MCF 10A (cell line): Measurements from ENCODE around the gene SPTB. TPM values are rescaled to one million over a fixed set of nuclear protein-coding genes. Genes with fewer than 3 reads are reported as not detected.

Source experiments
- BruUV-seq: library from RNA; stranded (reverse); fragments of 400-500 nt; replicated peaks from 2 replicates; lab custom pipeline; 2021; lab: Mats Ljungman, UMichigan
- CTCF ChIA-PET: fragments of 300-600 bp; sonication (Branson Sonifier 250); formaldehyde crosslinking; extraction: SDS; loops from one replicate; lab custom pipeline; 2021; ENCODE audit warnings: antibody characterized with exemption, inconsistent platforms; lab: Yijun Ruan, JAX
- POLR2A ChIA-PET: fragments of 300-600, 350-650 bp; sonication (Branson Sonifier 250); formaldehyde crosslinking; extraction: SDS; loops from one replicate; lab custom pipeline; 2020; ENCODE audit warnings: antibody characterized with exemption, inconsistent platforms; lab: Yijun Ruan, JAX
- DNase-seq: peaks from one replicate; pipeline ENCODE4 v3.0.0-alpha.2; 2018; ENCODE audit not compliant: unreplicated experiment
- H3K27ac Mint-ChIP-seq: one replicate; pipeline ENCODE4 v1.8.0; 2022; ENCODE audit warnings: mild to moderate bottlenecking, low read depth, mixed read lengths; ENCODE audit not compliant: unreplicated experiment
- H3K27me3 Mint-ChIP-seq: one replicate; pipeline ENCODE4 v1.8.0; 2022; ENCODE audit warnings: mixed read lengths; ENCODE audit not compliant: insufficient read depth, unreplicated experiment
- H3K36me3 Mint-ChIP-seq: one replicate; pipeline ENCODE4 v1.8.0; 2022; ENCODE audit warnings: mild to moderate bottlenecking, moderate library complexity, mixed read lengths; ENCODE audit not compliant: insufficient read depth, unreplicated experiment
- H3K4me1 Mint-ChIP-seq: one replicate; pipeline ENCODE4 v1.8.0; 2022; ENCODE audit warnings: mixed read lengths; ENCODE audit not compliant: insufficient read depth, unreplicated experiment
- H3K4me3 Mint-ChIP-seq: one replicate; pipeline ENCODE4 v1.8.0; 2022; ENCODE audit warnings: mild to moderate bottlenecking, moderate library complexity, mixed read lengths; ENCODE audit not compliant: unreplicated experiment
- H3K9me3 Mint-ChIP-seq: one replicate; pipeline ENCODE4 v1.8.0; 2022; ENCODE audit warnings: mixed read lengths; ENCODE audit not compliant: unreplicated experiment
- CTCF ChIP-seq: fragments of 200-600 bp; IDR thresholded peaks from one replicate; pipeline ENCODE4 v1.8.0; 2022; ENCODE audit warnings: antibody characterized with exemption, mild to moderate bottlenecking; ENCODE audit not compliant: unreplicated experiment
- intact Hi-C: fragments of 100-400 bp; cut with micrococcal nuclease; formaldehyde crosslinking; loops from 2 replicates; pipeline ENCODE4 v1.14.1; 2022
- total RNA-seq: library from RNA; stranded (reverse); gene quantifications from 2 replicates; pipeline ENCODE4 v1.2.3, GENCODE V29; 2022

The SPTB gene
- total RNA-seq, 1 experiment from 2014 or later: 1.3 TPM

- CTCF ChIA-PET: interaction anchor here (0.5 to 4.1 kb wide), 6 partner anchors 14 to 164 kb away, joined by 3 to 18 read pairs (median 4); no protein-coding TSS in a partner anchor
- POLR2A ChIA-PET: interaction anchor here (0.6 kb wide), 1 partner anchor 275 kb away, joined by 3 read pairs; no protein-coding TSS in a partner anchor
- Mint-ChIP-seq H3K4me1 (no peaks in the 10 kb centered on the region), H3K36me3 (no peaks in the 10 kb centered on the region), H3K4me3 (no peak overlapping the region), H3K27ac (no peak overlapping the region), H3K27me3 (no peaks in the 10 kb centered on the region), H3K9me3 (no peaks in the 10 kb centered on the region)
- DNase-seq: no peak
- no TSS peak for BruUV-seq
- TF ChIP-seq CTCF: no peak
- intact Hi-C loops: no loop called here
These were observed 100.2 kb downstream of the SPTB start for GRCh38 chr14:64779472-64779871.

- no peaks in the 10 kb centered on the region for H3K9me3 Mint-ChIP-seq
- ChIA-PET POLR2A (interaction anchor here (1.4 kb wide), 1 partner anchor 9 kb away, joined by 4 read pairs; no protein-coding TSS in a partner anchor), CTCF (interaction anchor here (0.5 to 4.1 kb wide), 4 partner anchors 45 to 133 kb away, joined by 3 to 18 read pairs (median 4); no protein-coding TSS in a partner anchor)
- no peaks in the 10 kb centered on the region for H3K27me3 Mint-ChIP-seq
- DNase-seq: no peak
- H3K4me1 Mint-ChIP-seq: peaks cover 3% of the 10 kb centered on the region
- no peak overlapping the region for H3K27ac Mint-ChIP-seq
- no peak for TF ChIP-seq CTCF
- H3K36me3 Mint-ChIP-seq: no peaks in the 10 kb centered on the region
- H3K4me3 Mint-ChIP-seq: no peak overlapping the region
- intact Hi-C loops: no loop called here
- no TSS peak for BruUV-seq
These were observed 101.5 kb downstream of the SPTB start for GRCh38 chr14:64778104-64778754.

GRCh38 chr14:64777461-64777860 is 102.2 kb downstream of the SPTB start:
- H3K4me3 Mint-ChIP-seq: no peak overlapping the region
- BruUV-seq: no TSS peak
- H3K27me3 Mint-ChIP-seq: no peaks in the 10 kb centered on the region
- no peaks in the 10 kb centered on the region for H3K36me3 Mint-ChIP-seq
- no peak for DNase-seq
- intact Hi-C loops: no loop called here
- H3K4me1 Mint-ChIP-seq: peaks cover 5% of the 10 kb centered on the region
- ChIA-PET POLR2A (no interaction called here), CTCF (interaction anchor here (0.6 to 4.1 kb wide), 3 partner anchors 46 to 114 kb away, joined by 3 to 18 read pairs (median 4); no protein-coding TSS in a partner anchor)
- no peak for TF ChIP-seq CTCF
- H3K27ac Mint-ChIP-seq: no peak overlapping the region
- H3K9me3 Mint-ChIP-seq: no peaks in the 10 kb centered on the region

- Mint-ChIP-seq H3K4me3 (no peak overlapping the region), H3K9me3 (no peaks in the 10 kb centered on the region), H3K27ac (no peak overlapping the region), H3K36me3 (no peaks in the 10 kb centered on the region), H3K4me1 (peaks cover 5% of the 10 kb centered on the region), H3K27me3 (no peaks in the 10 kb centered on the region)
- ChIA-PET CTCF (interaction anchor here (0.5 to 1.3 kb wide), 5 partner anchors 10 to 394 kb away, joined by 3 to 5 read pairs (median 4); no protein-coding TSS in a partner anchor), POLR2A (interaction anchor here (1.3 kb wide), 1 partner anchor 13 kb away, joined by 5 read pairs; no protein-coding TSS in a partner anchor)
- intact Hi-C loops: no loop called here
- TF ChIP-seq CTCF: no peak
- BruUV-seq: no TSS peak
- DNase-seq: no peak
These were observed 104.5 kb downstream of the SPTB start for GRCh38 chr14:64775081-64775777.
